ENCODE data around the gene FCN1. TPM values are rescaled to one million over a fixed set of nuclear protein-coding genes. Genes with fewer than 3 reads are reported as not detected.

FCN1 gene
- total RNA-seq, 1 experiment from 2014 or later: not detected

DNA sequence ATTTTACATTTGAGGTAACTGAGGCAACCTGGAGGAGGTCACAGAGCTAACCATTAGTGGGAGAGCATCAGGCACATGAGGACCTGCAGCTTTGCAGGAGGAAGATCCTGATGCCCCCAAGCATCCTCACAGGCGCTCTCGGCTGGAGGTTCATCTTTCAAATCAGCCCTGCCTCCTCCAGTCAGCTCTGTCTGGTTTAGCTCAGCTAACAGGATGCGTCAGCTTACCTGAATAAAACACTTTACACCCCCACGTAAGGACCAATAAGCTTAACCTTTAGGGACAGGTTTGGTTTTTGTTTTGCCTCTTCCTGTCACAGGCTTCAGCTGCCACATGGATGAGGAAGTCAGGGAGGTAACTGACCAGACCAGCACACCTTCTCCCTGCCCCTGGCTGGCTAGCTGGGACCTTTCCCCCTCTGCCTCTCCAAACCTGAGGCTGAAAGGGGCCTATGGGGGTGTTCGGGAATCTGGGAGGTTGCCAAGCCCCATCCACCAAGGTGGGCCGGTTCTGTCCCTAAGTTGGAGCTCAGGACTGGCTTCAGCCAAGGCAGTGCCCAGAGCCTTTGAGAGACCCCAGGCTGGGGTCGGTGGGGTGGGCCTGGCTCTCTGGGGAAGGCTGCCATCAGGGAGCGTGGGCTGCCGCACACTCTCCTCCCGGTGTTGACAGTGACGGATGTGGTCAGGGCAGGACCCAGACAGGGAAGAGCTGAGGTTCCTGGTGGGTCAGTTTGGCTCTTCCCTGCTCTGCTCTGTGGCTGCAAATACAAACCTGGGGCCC lies 20.0 kb upstream of the FCN1 start:
- CTCF ChIA-PET: interaction anchor here (0.7 kb wide), 1 partner anchor 904 kb away, joined by 4 read pairs; no protein-coding TSS in a partner anchor

DNA sequence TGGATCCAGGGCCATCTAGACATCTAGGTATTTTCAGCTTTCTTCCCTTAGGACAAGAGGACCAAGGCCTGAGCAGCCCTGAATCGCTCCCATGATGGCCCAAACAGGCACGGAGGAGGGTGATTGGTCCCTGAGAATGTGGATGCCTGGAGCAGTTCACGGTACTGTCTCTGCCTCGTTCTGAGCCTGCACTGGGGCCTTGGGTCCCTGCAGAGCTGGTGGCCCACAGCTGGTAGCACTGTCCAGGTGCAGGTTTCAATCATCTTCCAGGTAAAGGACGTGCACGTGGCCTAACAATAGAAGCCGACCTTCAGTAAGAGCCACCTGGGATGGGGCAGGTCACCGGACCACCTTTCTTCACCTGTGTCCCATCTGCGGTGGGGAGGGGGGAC lies 19.4 kb upstream of the FCN1 start:
- Mint-ChIP-seq H3K9me3 (ENCODE audit: unreplicated experiment) (no peaks in the 10 kb centered on the region), H3K4me1 (ENCODE audit: insufficient read depth, unreplicated experiment) (no peaks in the 10 kb centered on the region), H3K27ac (ENCODE audit: low read depth, unreplicated experiment) (no peak overlapping the region), H3K4me3 (ENCODE audit: unreplicated experiment) (no peak overlapping the region), H3K27me3 (ENCODE audit: insufficient read depth, unreplicated experiment) (peaks cover 83% of the 10 kb centered on the region), H3K36me3 (ENCODE audit: insufficient read depth, unreplicated experiment) (no peaks in the 10 kb centered on the region)
- intact Hi-C loops (cut with micrococcal nuclease): no loop called here
- POLR2A ChIA-PET: no interaction called here
- no TSS peak for BruUV-seq (replicated peaks)
- CTCF ChIA-PET: interaction anchor here (0.7 kb wide), 1 partner anchor 903 kb away, joined by 4 read pairs; no protein-coding TSS in a partner anchor
- TF ChIP-seq, protein P1, sequence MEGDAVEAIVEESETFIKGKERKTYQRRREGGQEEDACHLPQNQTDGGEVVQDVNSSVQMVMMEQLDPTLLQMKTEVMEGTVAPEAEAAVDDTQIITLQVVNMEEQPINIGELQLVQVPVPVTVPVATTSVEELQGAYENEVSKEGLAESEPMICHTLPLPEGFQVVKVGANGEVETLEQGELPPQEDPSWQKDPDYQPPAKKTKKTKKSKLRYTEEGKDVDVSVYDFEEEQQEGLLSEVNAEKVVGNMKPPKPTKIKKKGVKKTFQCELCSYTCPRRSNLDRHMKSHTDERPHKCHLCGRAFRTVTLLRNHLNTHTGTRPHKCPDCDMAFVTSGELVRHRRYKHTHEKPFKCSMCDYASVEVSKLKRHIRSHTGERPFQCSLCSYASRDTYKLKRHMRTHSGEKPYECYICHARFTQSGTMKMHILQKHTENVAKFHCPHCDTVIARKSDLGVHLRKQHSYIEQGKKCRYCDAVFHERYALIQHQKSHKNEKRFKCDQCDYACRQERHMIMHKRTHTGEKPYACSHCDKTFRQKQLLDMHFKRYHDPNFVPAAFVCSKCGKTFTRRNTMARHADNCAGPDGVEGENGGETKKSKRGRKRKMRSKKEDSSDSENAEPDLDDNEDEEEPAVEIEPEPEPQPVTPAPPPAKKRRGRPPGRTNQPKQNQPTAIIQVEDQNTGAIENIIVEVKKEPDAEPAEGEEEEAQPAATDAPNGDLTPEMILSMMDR (IDR thresholded peaks at IDR 0.05; ENCODE audit: unreplicated experiment): no peak
- no peak for DNase-seq (ENCODE audit: unreplicated experiment)

More for the DNA sequence above, 20.0 kb upstream of the FCN1 start:
- Mint-ChIP-seq H3K27ac (ENCODE audit: low read depth, unreplicated experiment) (no peak overlapping the region), H3K27me3 (ENCODE audit: insufficient read depth, unreplicated experiment) (peaks cover 78% of the 10 kb centered on the region), H3K36me3 (ENCODE audit: insufficient read depth, unreplicated experiment) (no peaks in the 10 kb centered on the region), H3K4me1 (ENCODE audit: insufficient read depth, unreplicated experiment) (no peaks in the 10 kb centered on the region), H3K4me3 (ENCODE audit: unreplicated experiment) (no peak overlapping the region), H3K9me3 (ENCODE audit: unreplicated experiment) (no peaks in the 10 kb centered on the region)
- intact Hi-C loops (cut with micrococcal nuclease): no loop called here
- TF ChIP-seq, protein P1 (IDR thresholded peaks at IDR 0.05; ENCODE audit: unreplicated experiment): no peak
- POLR2A ChIA-PET: interaction anchor here (0.6 kb wide), 1 partner anchor 576 kb away, joined by 3 read pairs; no protein-coding TSS in a partner anchor
- DNase-seq (ENCODE audit: unreplicated experiment): no peak
- BruUV-seq (replicated peaks): no TSS peak

DNA sequence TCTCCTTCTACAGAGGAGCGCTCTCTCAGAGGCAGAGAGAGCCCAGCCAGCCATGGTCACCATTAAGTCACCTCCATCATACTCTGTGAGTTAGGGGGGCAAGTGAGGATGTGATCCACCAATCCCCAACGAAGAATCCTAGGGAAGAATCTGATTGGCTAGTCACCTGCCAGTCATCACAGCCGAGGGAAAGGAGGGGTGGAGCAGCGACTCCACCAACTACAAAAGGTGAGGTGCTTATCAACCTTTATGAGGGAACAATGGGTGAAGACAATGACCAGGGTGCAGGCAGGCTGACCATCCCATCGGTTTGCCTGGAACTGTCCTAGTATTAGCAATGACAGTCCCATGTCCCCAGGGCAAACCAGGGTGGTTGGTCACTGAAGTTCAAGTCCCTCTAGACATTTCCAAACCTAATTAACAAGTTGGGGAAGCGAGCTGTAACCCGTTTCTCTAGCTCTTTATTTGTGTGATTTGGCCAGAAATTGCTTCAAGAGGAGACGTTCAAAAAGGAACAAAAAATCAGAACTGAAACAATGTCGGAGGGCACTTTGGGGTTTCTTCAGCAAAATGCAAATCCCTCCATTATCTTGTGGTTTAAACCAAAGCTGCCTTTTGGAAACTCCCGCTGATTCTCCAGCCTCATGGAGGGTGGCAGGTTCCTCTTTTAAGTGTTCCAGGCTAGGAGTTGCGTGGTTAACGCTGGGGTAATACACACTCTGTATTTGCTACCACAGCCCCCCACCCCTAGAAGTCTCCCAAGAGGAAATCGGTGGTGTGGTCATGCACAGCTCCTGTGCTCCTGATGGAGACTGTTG lies 18.8 kb upstream of the FCN1 start:
- no peaks in the 10 kb centered on the region for H3K36me3 Mint-ChIP-seq (ENCODE audit: insufficient read depth, unreplicated experiment)
- BruUV-seq (replicated peaks): no TSS peak
- H3K27me3 Mint-ChIP-seq (ENCODE audit: insufficient read depth, unreplicated experiment): peaks cover 90% of the 10 kb centered on the region
- CTCF ChIA-PET: interaction anchor here (0.7 kb wide), 1 partner anchor 902 kb away, joined by 4 read pairs; no protein-coding TSS in a partner anchor
- no peaks in the 10 kb centered on the region for H3K4me1 Mint-ChIP-seq (ENCODE audit: insufficient read depth, unreplicated experiment)
- POLR2A ChIA-PET: no interaction called here
- no peak overlapping the region for H3K4me3 Mint-ChIP-seq (ENCODE audit: unreplicated experiment)
- DNase-seq (ENCODE audit: unreplicated experiment): no peak
- TF ChIP-seq, protein P1 (IDR thresholded peaks at IDR 0.05; ENCODE audit: unreplicated experiment): no peak
- intact Hi-C loops (cut with micrococcal nuclease): no loop called here
- H3K9me3 Mint-ChIP-seq (ENCODE audit: unreplicated experiment): no peaks in the 10 kb centered on the region
- no peak overlapping the region for H3K27ac Mint-ChIP-seq (ENCODE audit: low read depth, unreplicated experiment)

DNA sequence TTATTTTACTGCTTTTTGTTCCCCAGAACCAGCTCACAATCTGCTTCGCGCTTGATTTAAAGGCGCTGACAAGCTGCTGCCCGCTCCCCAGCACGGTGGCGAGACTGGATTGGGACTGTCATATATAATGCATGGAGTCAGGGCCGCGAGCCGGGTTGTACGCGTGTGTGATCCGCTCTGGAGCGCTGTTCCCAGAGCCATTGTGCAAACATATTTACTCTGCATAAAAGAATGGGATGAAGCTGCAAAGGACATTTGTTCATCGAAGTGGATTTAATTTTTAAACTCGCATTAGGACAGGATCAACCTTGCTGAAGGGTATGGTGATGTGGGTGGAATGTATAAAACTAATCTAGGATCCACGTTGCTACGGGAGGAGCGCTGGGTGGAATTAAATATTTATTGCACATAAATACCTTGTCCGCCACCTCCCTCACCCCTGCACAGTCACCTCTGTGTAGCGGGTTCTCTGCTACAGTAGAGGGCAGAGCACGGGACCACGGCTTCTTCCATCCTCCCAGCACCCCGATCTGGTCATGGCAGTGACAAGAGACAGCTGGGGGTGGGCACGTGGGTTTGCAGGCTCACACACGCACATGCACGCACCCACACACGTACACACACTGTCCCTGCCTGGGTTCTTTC lies 18.1 kb upstream of the FCN1 start:
- no peaks in the 10 kb centered on the region for H3K36me3 Mint-ChIP-seq (ENCODE audit: insufficient read depth, unreplicated experiment)
- ChIA-PET POLR2A (no interaction called here), CTCF (interaction anchor here (0.6 kb wide), 1 partner anchor 532 kb away, joined by 3 read pairs; no protein-coding TSS in a partner anchor)
- BruUV-seq (replicated peaks): no TSS peak
- intact Hi-C loops (cut with micrococcal nuclease): no loop called here
- peaks cover 91% of the 10 kb centered on the region for H3K27me3 Mint-ChIP-seq (ENCODE audit: insufficient read depth, unreplicated experiment)
- no peak for DNase-seq (ENCODE audit: unreplicated experiment)
- no peak overlapping the region for H3K27ac Mint-ChIP-seq (ENCODE audit: low read depth, unreplicated experiment)
- TF ChIP-seq, protein P1 (IDR thresholded peaks at IDR 0.05; ENCODE audit: unreplicated experiment): no peak
- H3K9me3 Mint-ChIP-seq (ENCODE audit: unreplicated experiment): no peaks in the 10 kb centered on the region
- H3K4me1 Mint-ChIP-seq (ENCODE audit: insufficient read depth, unreplicated experiment): no peaks in the 10 kb centered on the region
- no peak overlapping the region for H3K4me3 Mint-ChIP-seq (ENCODE audit: unreplicated experiment)

Data from MCF 10A (cell line).